GM18868 (cell line): Measurements from ENCODE around the gene FMOD.

Experiments
- ATAC-seq: cut with Tn5 transposase; IDR thresholded peaks from one replicate; pipeline ENCODE4 v1.9.1; 2021; ENCODE audit warnings: mild to moderate bottlenecking, moderate library complexity; ENCODE audit not compliant: unreplicated experiment

The FMOD gene

DNA sequence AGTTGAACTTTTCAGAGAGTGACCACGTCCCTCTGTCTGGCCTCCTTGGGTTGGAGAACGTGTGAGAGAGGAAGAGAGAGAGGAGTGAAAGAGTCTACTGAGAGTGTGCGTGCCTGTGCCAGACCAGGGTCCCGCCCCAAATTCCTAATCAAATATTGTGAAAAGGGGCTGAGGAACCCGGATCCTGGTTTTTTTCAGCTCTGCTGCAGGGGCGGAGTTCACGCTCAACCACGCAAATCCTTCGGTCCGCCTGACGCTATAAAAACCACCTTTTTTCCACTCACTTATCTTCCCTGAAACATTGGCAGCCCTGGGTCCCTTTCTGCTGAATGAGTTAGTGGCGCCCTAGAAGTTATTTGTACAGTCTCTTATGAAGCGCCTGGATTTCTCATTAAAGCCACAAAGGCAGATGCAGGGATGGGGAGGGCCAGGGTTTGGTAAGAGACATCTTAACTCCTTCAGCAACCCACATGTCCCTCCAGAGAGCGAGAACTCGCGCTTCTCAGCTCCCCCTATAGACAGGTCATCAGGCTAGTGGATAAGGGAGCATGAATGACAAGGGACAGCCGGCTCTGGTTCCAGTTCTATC, at the start of gene FMOD:
Gene FMOD (minus strand): TSS at position 86 of the 589 bp plus-strand sequence. CDS start 2,852 bp downstream, outside the sequence.
- ATAC-seq, result no peak

- ATAC-seq, result no peak
Observed at GRCh38 chr1:203396595-203397194, 45.8 kb upstream of the FMOD start.

- ATAC-seq, result no peak
Observed at GRCh38 chr1:203395751-203396150, 44.8 kb upstream of the FMOD start.

DNA sequence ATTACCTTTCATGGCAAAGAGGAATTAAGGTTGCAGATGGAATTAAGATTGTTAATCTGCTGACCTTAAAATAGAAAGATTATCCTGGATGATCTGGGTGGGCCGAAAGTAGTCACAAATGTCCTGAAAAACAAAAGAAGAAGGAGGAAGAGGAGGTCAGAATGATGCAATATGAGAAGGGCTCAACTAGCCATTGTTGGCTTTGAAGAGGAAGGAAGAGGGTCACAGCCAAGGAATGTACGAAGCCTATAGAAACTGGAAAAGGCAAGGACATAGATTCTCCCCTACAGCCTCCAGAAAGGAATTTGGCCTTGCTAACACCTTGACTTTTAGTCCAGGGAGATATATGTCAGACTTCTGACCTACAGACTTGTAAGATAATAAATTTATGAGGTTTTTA, 39.4 kb upstream of the FMOD start:
- no peak for ATAC-seq

DNA sequence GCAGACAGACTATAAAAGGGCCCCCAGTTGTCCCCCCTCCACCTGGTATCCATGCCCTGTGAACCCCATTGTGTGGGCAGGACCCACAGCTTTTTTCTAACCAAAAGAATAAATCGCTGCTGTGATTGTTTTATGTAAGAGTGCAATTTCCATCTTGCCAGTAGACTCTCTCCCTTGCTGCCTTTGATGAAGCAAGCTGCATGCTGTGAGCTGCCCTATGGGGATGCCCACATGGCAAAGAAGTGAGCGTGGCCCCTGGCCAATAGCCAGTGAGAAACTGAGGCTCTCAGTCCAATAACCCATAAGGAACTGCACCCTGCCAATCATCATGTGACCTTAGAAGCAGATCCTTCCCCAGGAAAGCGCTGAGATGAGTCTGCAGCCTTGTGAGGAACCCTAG, 37.8 kb upstream of the FMOD start:
- ATAC-seq, result no peak

DNA sequence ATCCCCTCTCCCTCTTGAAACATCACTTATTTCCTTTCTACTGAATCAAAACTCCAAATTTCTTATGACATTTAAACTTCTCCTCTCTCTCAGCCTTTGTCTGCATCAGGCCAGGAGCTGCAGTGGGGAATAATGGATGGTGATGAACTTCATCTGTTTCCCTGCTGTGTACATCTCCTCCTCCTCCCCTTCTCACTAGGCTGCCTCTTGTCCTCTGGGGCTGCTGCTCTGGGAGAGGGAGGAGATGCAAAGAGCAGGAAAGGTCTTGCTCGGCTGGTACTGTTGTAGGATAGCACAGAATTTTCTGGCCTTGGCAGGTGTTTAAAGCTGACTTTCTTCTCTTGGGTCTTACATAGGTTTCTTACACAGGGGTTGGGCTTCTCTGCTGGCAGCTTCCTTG, 31.1 kb upstream of the FMOD start:
- no peak for ATAC-seq

- peak; percentile 84 for ATAC-seq
Observed at GRCh38 chr1:203381151-203381751, 30.3 kb upstream of the FMOD start.

GRCh38 chr1:203380420-203381150, 29.7 kb upstream of the FMOD start:
- ATAC-seq, result peak; percentile 65

- ATAC-seq, result no peak
Observed at GRCh38 chr1:203379825-203380224, 28.9 kb upstream of the FMOD start.

DNA sequence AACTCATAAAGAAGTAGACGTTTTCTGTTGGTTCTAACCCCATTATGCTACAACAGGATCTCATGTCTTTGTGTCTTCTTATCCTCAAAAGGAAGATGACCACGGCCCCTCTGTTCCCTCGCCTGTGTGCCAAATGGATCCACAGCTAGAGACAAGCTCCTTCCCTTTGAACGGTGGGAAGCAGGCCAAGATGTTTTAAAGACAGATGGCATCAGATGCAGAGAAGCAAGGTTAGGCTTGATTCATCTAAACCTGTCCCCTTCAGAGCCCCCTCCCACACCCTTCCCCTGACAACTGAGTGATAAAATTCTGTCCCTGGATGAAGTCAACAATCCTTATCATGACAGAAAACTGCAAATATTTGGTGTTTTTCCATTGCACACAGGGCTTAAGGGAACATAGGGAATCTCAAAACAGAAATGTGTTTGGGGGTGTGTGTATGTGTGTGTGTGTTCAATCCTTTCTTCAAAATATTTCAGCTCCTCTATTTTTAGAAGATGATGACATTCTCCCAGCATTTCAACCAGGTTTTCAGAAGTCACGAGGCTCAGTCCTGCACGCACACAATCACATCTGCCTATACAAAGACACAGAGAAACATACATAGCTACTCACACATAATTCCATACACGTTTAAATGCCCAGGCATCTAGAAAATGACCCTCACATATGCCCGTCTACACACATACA, 27.8 kb upstream of the FMOD start:
- no peak for ATAC-seq

DNA sequence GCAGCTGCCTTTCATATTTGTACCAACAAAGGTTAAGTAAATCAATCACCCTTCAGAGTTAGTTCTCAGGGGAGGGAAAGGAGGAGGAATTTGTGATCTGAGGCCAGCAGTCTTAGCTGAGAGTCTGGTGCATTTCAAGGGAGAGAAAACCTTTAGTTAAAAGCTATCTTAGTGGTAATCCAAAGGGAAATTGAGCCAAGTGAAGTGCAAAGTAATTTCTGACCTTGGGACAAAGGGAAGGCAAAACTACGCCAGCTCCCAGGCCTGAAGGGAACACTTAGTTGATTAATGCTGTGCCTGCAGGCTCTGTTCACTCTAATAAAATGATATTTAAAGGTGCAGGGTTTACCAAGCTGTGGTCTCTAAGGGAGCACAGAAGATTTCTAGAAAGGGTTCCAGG, 23.1 kb upstream of the FMOD start:
- no peak for ATAC-seq

GRCh38 chr1:203373002-203373401, 22.1 kb upstream of the FMOD start:
- no peak for ATAC-seq

GRCh38 chr1:203371288-203371687, 20.4 kb upstream of the FMOD start:
- ATAC-seq, result no peak

GRCh38 chr1:203369666-203370065, 18.7 kb upstream of the FMOD start:
- no peak for ATAC-seq

- no peak for ATAC-seq
Observed at GRCh38 chr1:203368624-203369451, 17.9 kb upstream of the FMOD start.

GRCh38 chr1:203367057-203367456, 16.1 kb upstream of the FMOD start:
- ATAC-seq, result no peak

DNA sequence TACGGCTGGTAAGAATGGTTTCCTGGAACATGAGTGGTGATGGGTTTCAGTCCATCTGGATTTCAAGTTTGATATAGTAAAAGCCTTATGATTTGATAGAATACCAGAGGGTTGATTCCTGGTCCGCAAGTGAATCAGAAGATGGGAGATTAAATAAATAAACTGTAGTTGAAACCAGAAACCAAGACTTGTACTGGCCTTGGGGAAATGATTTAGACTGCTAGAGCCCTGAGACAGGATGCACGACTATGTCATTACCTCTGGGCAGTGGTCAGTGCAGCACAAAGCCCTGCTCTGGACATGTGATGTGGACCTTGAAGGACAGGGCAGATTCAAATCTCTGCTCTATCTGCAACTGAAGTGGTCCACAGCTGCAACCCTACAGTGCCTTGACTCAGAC, 15.6 kb upstream of the FMOD start:
- no peak for ATAC-seq

DNA sequence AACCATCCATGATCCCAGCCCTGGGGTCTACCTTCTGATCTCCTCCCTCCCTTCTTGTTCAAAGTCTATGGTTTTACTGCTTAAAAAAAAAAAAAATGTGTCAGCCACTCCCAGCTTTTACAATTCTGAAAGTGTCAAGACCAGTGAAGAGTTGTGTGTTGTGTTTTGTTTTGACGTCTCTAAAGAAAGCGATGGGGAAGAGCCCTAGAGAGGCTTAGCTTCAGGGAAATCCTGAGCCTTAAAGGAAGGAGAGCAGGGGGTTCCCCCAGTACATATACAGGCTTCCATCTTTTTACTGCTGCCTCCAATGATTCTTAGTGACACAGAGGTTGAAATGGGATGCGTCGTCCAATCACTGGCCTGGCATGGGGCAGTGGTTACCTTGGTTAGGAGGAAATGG, 13.9 kb upstream of the FMOD start:
- no peak for ATAC-seq

GRCh38 chr1:203364094-203364801, 13.3 kb upstream of the FMOD start:
- no peak for ATAC-seq

DNA sequence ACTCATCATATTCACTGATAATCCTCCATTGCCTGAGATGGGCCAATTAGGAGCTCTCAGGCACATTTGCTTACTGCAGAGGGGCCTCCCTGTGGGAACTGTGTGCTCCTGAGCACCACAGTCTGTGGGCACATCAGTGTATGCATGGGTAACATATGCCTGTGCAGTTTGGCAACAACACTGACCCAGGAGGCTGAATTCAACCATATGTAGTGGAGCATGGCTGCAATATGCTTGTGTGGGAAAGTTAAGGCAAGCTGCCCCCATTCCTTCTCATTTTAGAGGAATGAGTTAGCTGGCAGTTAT, 11.8 kb upstream of the FMOD start:
- no peak for ATAC-seq
